CD4-positive, alpha-beta memory T cell (primary cell): ENCODE measurements around the gene TVP23A. TPM values are rescaled to one million over a fixed set of nuclear protein-coding genes. Genes with fewer than 3 reads are reported as not detected.
"Not testable (repeated sequence)": the region's sequence is repeated elsewhere in the genome, so short reads cannot be mapped to it uniquely, and the experiment has no call there.

Source experiments
- CTCF ChIA-PET: fragments of 350-600 bp; sonication (Branson Sonifier 250); formaldehyde crosslinking; loops from one replicate; lab custom pipeline; 2021; ENCODE audit warnings: inconsistent platforms; ENCODE audit not compliant: partially characterized antibody; lab: Charles Lee
- POLR2A ChIA-PET: fragments of 350-600 bp; sonication (Branson Sonifier 250); formaldehyde crosslinking; loops from one replicate; lab custom pipeline; 2021; ENCODE audit not compliant: partially characterized antibody; lab: Charles Lee
- DNase-seq, 5 donors: peaks; one replicate each; pipeline versions ENCODE4 v3.0.0 to v3.0.0-alpha.2; 2020 to 2022; ENCODE audit warnings: mixed read lengths in 1 of 5
- H3K27ac ChIP-seq: one replicate; pipeline ENCODE4 v1.7.0; 2013; ENCODE audit warnings: low read depth, low read length
- H3K27me3 ChIP-seq: 2 replicates; pipeline ENCODE4 v1.7.0; 2013; ENCODE audit warnings: mild to moderate bottlenecking, low read length, moderate library complexity; ENCODE audit not compliant: insufficient read depth
- H3K36me3 ChIP-seq: 2 replicates; pipeline ENCODE4 v1.7.0; 2013; ENCODE audit warnings: mild to moderate bottlenecking, low read length, moderate library complexity; ENCODE audit not compliant: insufficient read depth
- H3K4me1 ChIP-seq: 2 replicates; pipeline ENCODE4 v1.7.0; 2013; ENCODE audit warnings: mild to moderate bottlenecking, low read length, moderate library complexity; ENCODE audit not compliant: insufficient read depth
- H3K4me3 ChIP-seq, 2 donors: one replicate each; pipeline ENCODE4 v1.7.0; 2013; ENCODE audit warnings: low read length in 2 of 2, mild to moderate bottlenecking in 1 of 2
- H3K9me3 ChIP-seq, 2 donors: one replicate each; pipeline ENCODE4 v1.7.0; 2013; ENCODE audit warnings: low read length in 2 of 2, control low read depth in 1 of 2; ENCODE audit not compliant: control insufficient read depth in 1 of 2
- H3K27ac Mint-ChIP-seq, 7 donors: one replicate each; pipeline ENCODE4 v1.8.0; 2020 to 2021; ENCODE audit warnings: mixed read lengths in 7 of 7, mild to moderate bottlenecking in 6 of 7, inconsistent platforms in 3 of 7, moderate library complexity in 3 of 7
- H3K27me3 Mint-ChIP-seq, 2 donors: one replicate each; pipeline ENCODE4 v1.8.0; 2020 to 2021; ENCODE audit warnings: mixed read lengths in 2 of 2
- H3K36me3 Mint-ChIP-seq, 2 donors: one replicate each; pipeline ENCODE4 v1.8.0; 2020 to 2021; ENCODE audit warnings: mixed read lengths in 2 of 2, inconsistent platforms in 1 of 2, mild to moderate bottlenecking in 1 of 2
- H3K4me1 Mint-ChIP-seq, 4 donors: one replicate each; pipeline ENCODE4 v1.8.0; 2020 to 2021; ENCODE audit warnings: mixed read lengths in 4 of 4, mild to moderate bottlenecking in 1 of 4
- H3K4me3 Mint-ChIP-seq, 8 donors: one replicate each; pipeline ENCODE4 v1.8.0; 2020 to 2021; ENCODE audit warnings: mixed read lengths in 8 of 8, mild to moderate bottlenecking in 7 of 8, moderate library complexity in 6 of 8, inconsistent platforms in 3 of 8
- H3K9me3 Mint-ChIP-seq, 8 donors: one replicate each; pipeline ENCODE4 v1.8.0; 2020 to 2021; ENCODE audit warnings: mixed read lengths in 8 of 8, mild to moderate bottlenecking in 5 of 8, inconsistent platforms in 3 of 8, moderate library complexity in 1 of 8
- intact Hi-C: fragments of 100-400 bp; cut with micrococcal nuclease; formaldehyde crosslinking; loops from one replicate; pipeline ENCODE4 v1.15.1; 2023
- polyA plus RNA-seq, 2 donors: library from polyadenylated mRNA; unstranded; fragments of 300-500 nt; fragmentation: Illumina TruSeq; gene quantifications; one replicate each; pipeline ENCODE4 v1.2.3, GENCODE V29; 2021
- total RNA-seq, 2 experiments: library from RNA; stranded (reverse); gene quantifications; one replicate each; pipeline ENCODE4 v1.2.3, GENCODE V29; 2021

The TVP23A gene
- total and polyA plus RNA-seq, 4 experiments from 2014 or later, result 0.18 TPM; not detected in 3

GRCh38 chr16:10829390-10830098, 10.9 kb upstream of the TVP23A start:
- H3K27ac ChIP-seq, H3K4me1 ChIP-seq, intact Hi-C loops, H3K36me3 Mint-ChIP-seq, CTCF ChIA-PET, POLR2A ChIA-PET, H3K9me3 Mint-ChIP-seq, H3K4me3 Mint-ChIP-seq, H3K9me3 ChIP-seq, H3K27me3 Mint-ChIP-seq, H3K36me3 ChIP-seq, H3K27me3 ChIP-seq, H3K4me3 ChIP-seq, H3K27ac Mint-ChIP-seq, H3K4me1 Mint-ChIP-seq, DNase-seq: not testable (repeated sequence)

DNA sequence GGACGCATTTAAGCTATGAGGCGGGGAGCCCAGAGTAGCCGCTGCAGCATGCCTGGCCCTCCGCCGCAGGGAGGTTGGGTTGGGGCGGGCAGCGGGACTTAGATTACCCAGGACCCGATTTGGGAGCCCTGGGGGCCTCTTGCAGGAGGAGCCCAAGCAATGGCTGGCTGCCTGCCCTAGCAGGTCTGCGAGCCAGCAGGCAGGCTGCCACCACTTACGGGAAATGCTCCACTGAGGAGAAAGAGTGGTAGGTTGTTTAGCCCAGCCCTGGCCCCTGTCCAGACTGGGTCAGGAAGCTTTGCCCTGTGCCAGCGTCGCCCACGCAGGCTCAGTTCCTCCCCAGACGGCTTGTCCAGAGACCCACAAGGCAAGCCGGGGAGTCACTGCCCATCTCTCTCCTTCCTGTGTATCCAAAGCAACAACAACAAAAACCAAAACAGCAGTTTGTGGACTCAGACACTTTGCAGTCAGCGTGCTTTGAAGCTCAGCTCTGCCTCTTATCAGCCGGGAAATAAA, 10.3 kb upstream of the TVP23A start:
- DNase-seq, result no peak
- no peaks in the 10 kb centered on the region for H3K27me3 ChIP-seq
- H3K9me3 ChIP-seq, result no peaks in the 10 kb centered on the region
- Mint-ChIP-seq H3K9me3 (no peaks in the 10 kb centered on the region), H3K36me3 (no peaks in the 10 kb centered on the region), H3K4me3 (no peak overlapping the region), H3K4me1 (no peaks in the 10 kb centered on the region), H3K27me3 (peaks cover 4 to 5% of the 10 kb centered on the region in 2 donors), H3K27ac (no peak overlapping the region)
- ChIA-PET CTCF (no interaction called here), POLR2A (no interaction called here)
- H3K36me3 ChIP-seq, result no peaks in the 10 kb centered on the region
- H3K4me3 ChIP-seq, result no peak overlapping the region
- H3K4me1 ChIP-seq, result no peaks in the 10 kb centered on the region
- H3K27ac ChIP-seq, result no peak overlapping the region
- intact Hi-C loops, result no loop called here

- H3K4me3 ChIP-seq, result no peak overlapping the region
- no peak for DNase-seq
- Mint-ChIP-seq H3K27ac (no peak overlapping the region), H3K27me3 (peaks cover 2 to 4% of the 10 kb centered on the region in 2 donors), H3K36me3 (no peaks in the 10 kb centered on the region), H3K4me3 (no peak overlapping the region), H3K9me3 (no peaks in the 10 kb centered on the region), H3K4me1 (no peaks in the 10 kb centered on the region)
- POLR2A ChIA-PET, result no interaction called here
- no peaks in the 10 kb centered on the region for H3K36me3 ChIP-seq
- H3K9me3 ChIP-seq, result no peaks in the 10 kb centered on the region
- no peaks in the 10 kb centered on the region for H3K27me3 ChIP-seq
- no peak overlapping the region for H3K27ac ChIP-seq
- CTCF ChIA-PET, result no interaction called here
- intact Hi-C loops, result no loop called here
- no peaks in the 10 kb centered on the region for H3K4me1 ChIP-seq
Observed at GRCh38 chr16:10827691-10828341, 9.2 kb upstream of the TVP23A start.

DNA sequence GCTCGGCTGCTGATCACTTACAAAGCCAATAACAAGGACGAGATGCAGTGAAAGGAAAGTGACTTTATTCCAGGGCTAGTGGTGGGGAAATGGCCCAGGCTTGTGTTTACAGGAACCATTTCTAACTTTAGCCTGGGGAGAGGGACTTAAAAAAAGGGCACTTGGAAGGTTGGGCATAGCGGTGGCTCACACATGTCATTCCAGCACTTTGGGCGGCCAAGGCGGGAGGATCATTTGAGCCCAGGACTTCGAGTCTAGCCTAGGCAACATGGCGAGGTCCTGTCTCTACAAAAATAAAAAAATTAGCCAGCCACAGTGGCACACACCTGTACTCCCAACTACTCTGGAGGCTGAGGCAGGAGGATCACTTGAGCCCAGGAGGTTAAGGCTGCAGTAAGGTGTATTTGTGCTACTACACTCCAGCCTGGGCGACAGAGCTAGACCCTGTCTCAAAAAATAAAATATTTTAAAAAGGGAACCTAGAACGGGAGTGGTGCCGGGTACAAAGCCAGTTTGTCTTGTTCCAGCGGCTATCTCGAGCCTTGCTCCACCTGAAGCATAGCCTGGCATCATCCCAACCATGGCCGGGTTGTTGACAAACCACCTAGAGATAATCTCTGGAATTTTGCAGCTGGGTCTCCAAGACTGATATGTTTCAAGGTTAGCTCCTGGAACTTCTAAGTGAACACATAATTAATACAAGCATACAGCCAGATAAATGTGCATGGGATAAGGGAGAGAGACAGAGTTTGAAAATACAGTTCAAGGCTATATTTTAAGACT, 5.7 kb upstream of the TVP23A start:
- Mint-ChIP-seq H3K27ac (no peak overlapping the region), H3K36me3 (no peaks in the 10 kb centered on the region), H3K27me3 (peaks cover 0 to 1% of the 10 kb centered on the region in 2 donors), H3K9me3 (no peaks in the 10 kb centered on the region), H3K4me1 (no peaks in the 10 kb centered on the region), H3K4me3 (no peak overlapping the region)
- intact Hi-C loops, result no loop called here
- no peaks in the 10 kb centered on the region for H3K27me3 ChIP-seq
- H3K4me1 ChIP-seq, result no peaks in the 10 kb centered on the region
- no peak overlapping the region for H3K27ac ChIP-seq
- no peak for DNase-seq
- ChIA-PET POLR2A (no interaction called here), CTCF (no interaction called here)
- H3K4me3 ChIP-seq, result no peak overlapping the region
- H3K9me3 ChIP-seq, result no peaks in the 10 kb centered on the region
- no peaks in the 10 kb centered on the region for H3K36me3 ChIP-seq

DNA sequence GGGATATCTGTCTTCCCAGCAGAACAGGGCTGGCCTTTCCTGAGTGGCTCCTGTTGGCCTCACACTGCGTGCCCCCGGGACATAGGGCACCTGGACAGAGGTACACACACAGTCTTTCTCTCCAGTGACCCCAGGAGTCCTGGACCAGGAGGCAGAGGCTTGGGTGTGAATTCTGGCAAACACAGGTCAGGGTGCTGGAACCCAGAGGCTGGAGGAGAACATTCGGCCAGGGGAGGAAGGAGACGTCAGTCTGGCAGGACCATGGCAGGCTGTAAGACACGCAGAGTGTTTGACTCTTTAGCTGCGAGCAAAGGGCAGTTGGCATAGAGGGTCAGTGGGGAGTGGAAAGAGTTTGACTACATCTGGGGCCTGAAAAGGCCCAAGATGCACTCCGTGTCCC, 4.1 kb upstream of the TVP23A start:
- intact Hi-C loops, result no loop called here
- Histone ChIP-seq H3K4me1 (no peaks in the 10 kb centered on the region), H3K27me3 (no peaks in the 10 kb centered on the region), H3K4me3 (no peak overlapping the region), H3K36me3 (no peaks in the 10 kb centered on the region), H3K9me3 (no peaks in the 10 kb centered on the region), H3K27ac (no peak overlapping the region)
- Mint-ChIP-seq H3K36me3 (no peaks in the 10 kb centered on the region), H3K27me3 (peaks cover 2% of the 10 kb centered on the region in 2 donors), H3K4me3 (no peak overlapping the region), H3K4me1 (no peaks in the 10 kb centered on the region), H3K9me3 (no peaks in the 10 kb centered on the region), H3K27ac (no peak overlapping the region)
- ChIA-PET CTCF (no interaction called here), POLR2A (no interaction called here)
- DNase-seq, result no peak

GRCh38 chr16:10820546-10820945, 2.0 kb upstream of the TVP23A start:
- Mint-ChIP-seq H3K4me1 (no peaks in the 10 kb centered on the region), H3K4me3 (no peak overlapping the region), H3K27me3 (peaks cover 3 to 5% of the 10 kb centered on the region in 2 donors), H3K27ac (no peak overlapping the region), H3K36me3 (no peaks in the 10 kb centered on the region), H3K9me3 (no peaks in the 10 kb centered on the region)
- H3K36me3 ChIP-seq, result no peaks in the 10 kb centered on the region
- H3K27me3 ChIP-seq, result no peaks in the 10 kb centered on the region
- H3K4me3 ChIP-seq, result no peak overlapping the region
- H3K4me1 ChIP-seq, result no peaks in the 10 kb centered on the region
- POLR2A ChIA-PET, result no interaction called here
- CTCF ChIA-PET, result no interaction called here
- no peaks in the 10 kb centered on the region for H3K9me3 ChIP-seq
- intact Hi-C loops, result no loop called here
- H3K27ac ChIP-seq, result no peak overlapping the region
- no peak for DNase-seq

- ChIA-PET POLR2A (no interaction called here), CTCF (interaction anchor here (0.6 kb wide), 1 partner anchor 429 kb away, joined by 4 read pairs; no protein-coding TSS in a partner anchor)
- no peak overlapping the region for H3K4me3 ChIP-seq
- H3K4me1 Mint-ChIP-seq, result peaks cover 0 to 1% (median 0%) of the 10 kb centered on the region in 4 donors
- no peaks in the 10 kb centered on the region for H3K9me3 Mint-ChIP-seq
- H3K27me3 ChIP-seq, result no peaks in the 10 kb centered on the region
- H3K27ac Mint-ChIP-seq, result no peak overlapping the region
- H3K27me3 Mint-ChIP-seq, result peaks cover 3 to 5% of the 10 kb centered on the region in 2 donors
- no peak for DNase-seq
- no peaks in the 10 kb centered on the region for H3K36me3 Mint-ChIP-seq
- H3K36me3 ChIP-seq, result no peaks in the 10 kb centered on the region
- intact Hi-C loops, result no loop called here
- no peaks in the 10 kb centered on the region for H3K9me3 ChIP-seq
- peaks cover 1% of the 10 kb centered on the region for H3K4me1 ChIP-seq
- no peak overlapping the region for H3K27ac ChIP-seq
- H3K4me3 Mint-ChIP-seq, result no peak overlapping the region
Observed at GRCh38 chr16:10817514-10817913, 1.1 kb downstream of the TVP23A start.
